ENCODE results near the gene MYLK. TPM values are rescaled to one million over a fixed set of nuclear protein-coding genes. Genes with fewer than 3 reads are reported as not detected.

MYLK gene
- total and polyA plus RNA-seq, 2 of the 4 experiments (the other 2 are of a cell fraction), result 299 to 484 TPM

GRCh38 chr3:123590685-123591450 is 293.3 kb downstream of the MYLK start:
- ATAC-seq (ENCODE audit: low read depth), result no peak
- Histone ChIP-seq H2BK20ac (ENCODE audit: low read depth, low read length) (no peak overlapping the region), H3K23ac (ENCODE audit: low read depth, low read length) (no peak overlapping the region), H2BK5ac (ENCODE audit: low read depth, low read length, poor library complexity, severe bottlenecking) (no peak overlapping the region), H3K4me3 (ENCODE audit: insufficient read depth, low read depth, low read length) (no peak overlapping the region), H3K27ac (ENCODE audit: insufficient read depth, low read length) (no peak overlapping the region), H4K8ac (ENCODE audit: low read depth in 2 of 2, low read length in 2 of 2) (no peak overlapping the region), H2AK9ac (replicated peaks; ENCODE audit: low read depth, low read length, poor library complexity) (no peak overlapping the region), H3K9me1 (ENCODE audit: insufficient read depth, low read length) (peaks cover 2% of the 10 kb centered on the region; the same call in 1 of the 2 replicates), H3K9ac (ENCODE audit: low read depth, low read length) (no peak overlapping the region), H3K18ac (ENCODE audit: low read depth, low read length) (no peak overlapping the region), H4K20me1 (ENCODE audit: insufficient read depth, low read length) (no peaks in the 10 kb centered on the region), H2AFZ (replicated peaks; ENCODE audit: low read length, poor library complexity) (no peak overlapping the region), H3K4me2 (ENCODE audit: low read depth, low read length) (no peak overlapping the region), H2BK15ac (ENCODE audit: low read depth, low read length) (no peak overlapping the region), H2AK5ac (ENCODE audit: low read depth, low read length) (no peak overlapping the region), H3K79me1 (ENCODE audit: low read depth in 1 of 2, low read length in 2 of 2) (peaks cover 10 to 34% of the 10 kb centered on the region in 2 experiments), H3K4me1 (ENCODE audit: control insufficient read depth, insufficient read depth, low read length) (no peaks in the 10 kb centered on the region; the same call in 1 of the 2 replicates), H4K5ac (ENCODE audit: low read depth, low read length) (no peak overlapping the region), H3K56ac (ENCODE audit: extremely low read depth, insufficient read depth, low read length) (no peak overlapping the region), H3K27me3 (ENCODE audit: control insufficient read depth, insufficient read depth, low read length) (no peaks in the 10 kb centered on the region), H3K9me3 (ENCODE audit: control insufficient read depth, insufficient read depth, low read length) (peaks cover 6% of the 10 kb centered on the region), H2BK120ac (ENCODE audit: low read depth, low read length) (no peak overlapping the region), H3K36me3 (ENCODE audit: control insufficient read depth, insufficient read depth, low read length) (peaks cover 7% of the 10 kb centered on the region; the same call in 1 of the 2 replicates), H3K14ac (replicated peaks; ENCODE audit: low read depth, low read length) (no peak overlapping the region), H4K91ac (ENCODE audit: insufficient read depth, low read depth, low read length) (no peak overlapping the region), H3K4ac (ENCODE audit: low read depth, low read length) (no peak overlapping the region)
- ChIA-PET CTCF (no interaction called here), POLR2A (ENCODE audit: unreplicated experiment) (no interaction called here)
- no TSS peak for BruUV-seq (replicated peaks)
- TF ChIP-seq, protein P1, sequence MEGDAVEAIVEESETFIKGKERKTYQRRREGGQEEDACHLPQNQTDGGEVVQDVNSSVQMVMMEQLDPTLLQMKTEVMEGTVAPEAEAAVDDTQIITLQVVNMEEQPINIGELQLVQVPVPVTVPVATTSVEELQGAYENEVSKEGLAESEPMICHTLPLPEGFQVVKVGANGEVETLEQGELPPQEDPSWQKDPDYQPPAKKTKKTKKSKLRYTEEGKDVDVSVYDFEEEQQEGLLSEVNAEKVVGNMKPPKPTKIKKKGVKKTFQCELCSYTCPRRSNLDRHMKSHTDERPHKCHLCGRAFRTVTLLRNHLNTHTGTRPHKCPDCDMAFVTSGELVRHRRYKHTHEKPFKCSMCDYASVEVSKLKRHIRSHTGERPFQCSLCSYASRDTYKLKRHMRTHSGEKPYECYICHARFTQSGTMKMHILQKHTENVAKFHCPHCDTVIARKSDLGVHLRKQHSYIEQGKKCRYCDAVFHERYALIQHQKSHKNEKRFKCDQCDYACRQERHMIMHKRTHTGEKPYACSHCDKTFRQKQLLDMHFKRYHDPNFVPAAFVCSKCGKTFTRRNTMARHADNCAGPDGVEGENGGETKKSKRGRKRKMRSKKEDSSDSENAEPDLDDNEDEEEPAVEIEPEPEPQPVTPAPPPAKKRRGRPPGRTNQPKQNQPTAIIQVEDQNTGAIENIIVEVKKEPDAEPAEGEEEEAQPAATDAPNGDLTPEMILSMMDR (conservative IDR thresholded peaks at IDR 0.05; ENCODE audit: low read depth, low read length), result no peak
- no peak for DNase-seq
- 100% methylated on average over 3 of the region's 3 CpGs; no CpG with 5 or more reads in 1 of the 2 experiments for WGBS, 2 experiments (ENCODE audit: extremely low coverage in 2 of 2, insufficient read length in 1 of 2)
- dilution Hi-C loops (cut with HindIII; ENCODE audit: low sequenced_read_pairs, unreplicated experiment), result no loop called here
- in situ Hi-C loops (cut with MboI; ENCODE audit: low sequenced_read_pairs), result no loop called here
- intact Hi-C loops (cut with micrococcal nuclease), result no loop called here

Data from IMR-90 (cell line).